OCI-LY3 (cell line): ENCODE data around the gene DDIT4.

Experiments used
- CTCF ChIP-seq: fragments of 200-600, 300-600 bp; sonication (generic); IDR thresholded peaks from 2 replicates; pipeline ENCODE4 v1.5.1; 2014; ENCODE audit warnings: antibody characterized with exemption, low read length, low read depth
- EZH2phosphoT487 ChIP-seq: fragments of 200-600 bp; shearing (Covaris generic); IDR thresholded peaks from 2 replicates; pipeline ENCODE4 v1.6.1; 2018; ENCODE audit warnings: antibody characterized with exemption, mixed run types, low read depth

GRCh38 chr10:72229261-72230251 lies 44.2 kb upstream of the DDIT4 start:
- no peak for TF ChIP-seq CTCF
- no peak for TF ChIP-seq EZH2phosphoT487
